ENCODE results near the gene MEGF11.

The MEGF11 gene

DNA sequence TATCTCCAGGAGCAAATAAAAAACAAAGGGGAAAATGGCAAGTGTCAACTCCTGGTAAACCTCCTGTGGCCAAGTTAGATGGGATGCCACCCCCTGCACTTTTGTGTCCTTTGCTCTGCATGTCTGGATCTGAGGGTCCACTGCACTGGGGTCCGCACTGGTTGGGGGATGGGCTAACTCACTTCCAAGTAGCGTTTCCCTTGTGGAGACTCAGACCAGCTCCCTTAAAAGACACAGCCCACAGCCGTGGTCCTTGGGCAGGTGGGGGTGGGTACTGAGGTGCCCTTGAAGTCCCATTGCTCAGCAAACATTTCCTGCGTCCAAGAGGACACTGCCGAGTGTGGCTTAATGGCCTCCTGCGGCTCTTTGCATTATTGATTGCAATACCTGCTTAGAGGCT is 188.2 kb downstream of the MEGF11 start:
- Histone ChIP-seq H3K4me3 (ENCODE audit: low read depth in 1 of 5, low read length in 5 of 5) (no peak overlapping the region), H3K4me1 (ENCODE audit: control insufficient read depth in 5 of 5, insufficient read depth in 5 of 5, low read length in 5 of 5) (peaks cover 0 to 7% (median 0%) of the 10 kb centered on the region in 5 donors), H3K27ac (ENCODE audit: low read depth, low read length) (no peak overlapping the region), H3K36me3 (ENCODE audit: control insufficient read depth in 5 of 5, insufficient read depth in 5 of 5, low read length in 5 of 5) (no peaks in the 10 kb centered on the region), H3K27me3 (ENCODE audit: control insufficient read depth in 5 of 5, insufficient read depth in 4 of 5, low read length in 5 of 5) (peaks cover 0 to 12% (median 6%) of the 10 kb centered on the region in 5 donors), H3K9ac (ENCODE audit: low read length in 5 of 5) (no peak overlapping the region), H3K9me3 (ENCODE audit: control insufficient read depth in 5 of 5, low read length in 5 of 5) (peaks cover 3 to 8% (median 4%) of the 10 kb centered on the region in 5 donors)

DNA sequence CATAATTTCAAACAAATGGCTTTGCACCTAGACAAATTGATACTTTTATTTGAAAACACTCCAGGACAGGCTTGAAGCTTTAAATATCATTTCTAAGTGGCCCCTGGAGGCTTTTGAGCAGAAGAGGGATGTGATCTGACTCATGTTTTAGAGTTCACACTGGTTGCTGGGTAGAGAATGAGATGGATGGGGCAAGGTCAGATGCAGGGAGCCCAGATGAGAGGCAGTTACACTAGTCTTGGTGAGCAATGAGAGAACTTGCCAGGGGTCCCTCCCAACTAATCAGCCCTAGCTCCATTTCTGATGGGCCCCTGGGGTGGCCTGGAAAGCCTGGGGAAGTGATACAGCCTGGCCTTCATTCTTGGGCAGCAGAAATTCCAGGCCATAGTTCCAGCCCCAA is 190.4 kb downstream of the MEGF11 start:
- H3K9me3 ChIP-seq (ENCODE audit: control insufficient read depth in 5 of 5, low read length in 5 of 5): peaks cover 3 to 8% (median 4%) of the 10 kb centered on the region in 5 donors
- no peak overlapping the region for H3K4me3 ChIP-seq (ENCODE audit: low read depth in 1 of 5, low read length in 5 of 5)
- H3K36me3 ChIP-seq (ENCODE audit: control insufficient read depth in 5 of 5, insufficient read depth in 5 of 5, low read length in 5 of 5): no peaks in the 10 kb centered on the region

DNA sequence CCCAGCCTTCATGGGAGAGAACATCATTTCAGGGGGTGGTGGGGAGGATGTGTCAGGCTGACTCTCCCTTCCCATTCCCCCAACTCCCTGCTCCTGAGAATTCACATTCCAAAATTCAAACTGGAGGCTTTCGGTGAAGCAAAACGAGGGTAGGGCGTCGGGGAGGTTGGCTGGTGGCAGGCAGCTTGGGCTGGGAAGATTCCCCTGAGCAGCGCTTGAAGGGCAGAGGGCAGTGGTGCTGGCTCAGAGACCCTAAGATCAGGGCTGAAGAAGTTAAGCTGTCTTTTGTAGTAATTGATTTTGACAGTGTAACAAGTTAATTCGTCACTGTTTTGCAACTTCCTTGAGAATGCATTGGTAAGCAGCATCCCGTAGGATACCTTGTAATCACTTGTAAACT is 196.5 kb downstream of the MEGF11 start:
- Histone ChIP-seq H3K27me3 (ENCODE audit: control insufficient read depth in 5 of 5, insufficient read depth in 4 of 5, low read length in 5 of 5) (peaks cover 4 to 12% (median 6%) of the 10 kb centered on the region in 5 donors), H3K9ac (ENCODE audit: low read length in 5 of 5) (no peak overlapping the region), H3K27ac (ENCODE audit: low read depth, low read length) (no peak overlapping the region), H3K9me3 (ENCODE audit: control insufficient read depth in 5 of 5, low read length in 5 of 5) (peaks cover 0 to 2% (median 2%) of the 10 kb centered on the region in 5 donors), H3K4me1 (ENCODE audit: control insufficient read depth in 5 of 5, insufficient read depth in 5 of 5, low read length in 5 of 5) (no peaks in the 10 kb centered on the region), H3K4me3 (ENCODE audit: low read depth in 1 of 5, low read length in 5 of 5) (no peak overlapping the region), H3K36me3 (ENCODE audit: control insufficient read depth in 5 of 5, insufficient read depth in 5 of 5, low read length in 5 of 5) (no peaks in the 10 kb centered on the region)

More for the DNA sequence above, 190.4 kb downstream of the MEGF11 start:
- no peak overlapping the region for H3K27ac ChIP-seq (ENCODE audit: low read depth, low read length)
- peaks cover 0 to 7% (median 0%) of the 10 kb centered on the region in 5 donors for H3K4me1 ChIP-seq (ENCODE audit: control insufficient read depth in 5 of 5, insufficient read depth in 5 of 5, low read length in 5 of 5)
- H3K27me3 ChIP-seq (ENCODE audit: control insufficient read depth in 5 of 5, insufficient read depth in 4 of 5, low read length in 5 of 5): peaks cover 0 to 14% (median 10%) of the 10 kb centered on the region in 5 donors
- no peak overlapping the region for H3K9ac ChIP-seq (ENCODE audit: low read length in 5 of 5)

DNA sequence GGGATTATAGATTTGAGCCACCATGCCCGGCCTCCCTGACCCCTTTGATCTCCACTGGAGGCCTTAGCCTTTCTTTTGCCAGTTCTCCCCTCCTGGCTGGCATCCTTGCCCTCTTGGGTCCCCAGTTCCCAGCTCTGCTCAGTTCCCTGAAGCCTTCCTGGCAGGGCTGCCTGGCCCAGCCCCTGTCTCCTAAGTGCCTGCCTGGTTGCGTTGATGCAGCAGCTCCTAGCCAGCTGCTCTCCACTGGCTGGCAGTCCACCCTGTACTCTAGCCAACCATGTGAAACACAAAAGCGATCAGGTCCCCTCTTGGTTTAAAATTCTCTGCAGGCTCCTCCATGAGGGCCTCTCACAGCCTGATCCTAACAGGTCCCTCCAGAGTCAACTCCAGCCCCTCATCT is 199.6 kb downstream of the MEGF11 start:
- peaks cover 0 to 9% (median 3%) of the 10 kb centered on the region in 5 donors for H3K27me3 ChIP-seq (ENCODE audit: control insufficient read depth in 5 of 5, insufficient read depth in 4 of 5, low read length in 5 of 5)
- no peaks in the 10 kb centered on the region for H3K9me3 ChIP-seq (ENCODE audit: control insufficient read depth in 5 of 5, low read length in 5 of 5)
- H3K9ac ChIP-seq (ENCODE audit: low read length in 5 of 5): no peak overlapping the region

DNA sequence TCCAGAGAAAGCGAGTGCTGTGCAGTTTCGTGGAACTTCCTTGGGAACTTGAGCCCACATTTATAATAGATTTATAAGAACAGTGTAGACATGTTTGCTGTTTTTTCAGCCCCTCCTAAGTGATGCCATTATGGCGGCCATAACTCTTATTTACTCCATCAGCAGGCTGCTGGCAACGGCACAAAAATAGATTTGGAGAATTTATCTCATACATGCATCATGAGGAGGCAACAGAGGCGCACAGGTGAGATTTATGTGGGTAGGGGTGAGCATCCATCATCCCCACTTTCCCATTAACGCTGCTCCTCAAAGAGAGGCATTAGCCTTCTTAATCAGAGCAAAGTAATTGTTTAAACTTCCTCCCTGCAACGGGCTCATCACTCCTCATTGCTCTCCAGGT is 201.7 kb downstream of the MEGF11 start:
- Histone ChIP-seq H3K9ac (ENCODE audit: low read length in 5 of 5) (no peak overlapping the region), H3K9me3 (ENCODE audit: control insufficient read depth in 5 of 5, low read length in 5 of 5) (no peaks in the 10 kb centered on the region), H3K27ac (ENCODE audit: low read depth, low read length) (no peak overlapping the region), H3K27me3 (ENCODE audit: control insufficient read depth in 5 of 5, insufficient read depth in 4 of 5, low read length in 5 of 5) (peaks cover 0 to 6% (median 3%) of the 10 kb centered on the region in 5 donors), H3K4me3 (ENCODE audit: low read depth in 1 of 5, low read length in 5 of 5) (no peak overlapping the region), H3K36me3 (ENCODE audit: control insufficient read depth in 5 of 5, insufficient read depth in 5 of 5, low read length in 5 of 5) (no peaks in the 10 kb centered on the region), H3K4me1 (ENCODE audit: control insufficient read depth in 5 of 5, insufficient read depth in 5 of 5, low read length in 5 of 5) (no peaks in the 10 kb centered on the region)

More for the DNA sequence above, 199.6 kb downstream of the MEGF11 start:
- no peaks in the 10 kb centered on the region for H3K36me3 ChIP-seq (ENCODE audit: control insufficient read depth in 5 of 5, insufficient read depth in 5 of 5, low read length in 5 of 5)
- H3K4me1 ChIP-seq (ENCODE audit: control insufficient read depth in 5 of 5, insufficient read depth in 5 of 5, low read length in 5 of 5): no peaks in the 10 kb centered on the region
- no peak overlapping the region for H3K4me3 ChIP-seq (ENCODE audit: low read depth in 1 of 5, low read length in 5 of 5)
- H3K27ac ChIP-seq (ENCODE audit: low read depth, low read length): no peak overlapping the region

DNA sequence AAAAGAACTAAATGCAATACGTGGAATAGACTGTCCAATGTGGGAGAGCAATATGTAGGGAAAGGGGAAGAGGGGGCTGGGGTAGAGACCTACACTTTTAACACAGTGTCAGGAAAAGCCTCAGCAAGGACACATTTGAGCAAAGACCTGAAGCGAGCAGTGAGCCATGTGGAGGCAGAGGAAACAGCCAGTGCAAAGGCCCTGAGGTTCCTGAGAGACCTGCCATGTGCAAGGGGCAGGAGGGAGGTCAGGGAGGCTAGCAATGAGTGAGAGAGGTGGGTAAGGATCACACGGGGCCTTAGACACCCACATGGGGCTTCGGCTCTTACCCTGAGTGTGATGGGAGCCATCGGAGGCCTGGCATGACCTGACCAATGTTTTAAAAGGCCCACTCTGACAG is 203.3 kb downstream of the MEGF11 start:
- Histone ChIP-seq H3K9ac (ENCODE audit: low read length in 5 of 5) (no peak overlapping the region), H3K4me3 (ENCODE audit: low read depth in 1 of 5, low read length in 5 of 5) (no peak overlapping the region), H3K27me3 (ENCODE audit: control insufficient read depth in 5 of 5, insufficient read depth in 4 of 5, low read length in 5 of 5) (peaks cover 0 to 6% (median 3%) of the 10 kb centered on the region in 5 donors), H3K36me3 (ENCODE audit: control insufficient read depth in 5 of 5, insufficient read depth in 5 of 5, low read length in 5 of 5) (no peaks in the 10 kb centered on the region), H3K9me3 (ENCODE audit: control insufficient read depth in 5 of 5, low read length in 5 of 5) (peaks cover 0 to 2% (median under 1%) of the 10 kb centered on the region in 5 donors), H3K4me1 (ENCODE audit: control insufficient read depth in 5 of 5, insufficient read depth in 5 of 5, low read length in 5 of 5) (no peaks in the 10 kb centered on the region), H3K27ac (ENCODE audit: low read depth, low read length) (no peak overlapping the region)

DNA sequence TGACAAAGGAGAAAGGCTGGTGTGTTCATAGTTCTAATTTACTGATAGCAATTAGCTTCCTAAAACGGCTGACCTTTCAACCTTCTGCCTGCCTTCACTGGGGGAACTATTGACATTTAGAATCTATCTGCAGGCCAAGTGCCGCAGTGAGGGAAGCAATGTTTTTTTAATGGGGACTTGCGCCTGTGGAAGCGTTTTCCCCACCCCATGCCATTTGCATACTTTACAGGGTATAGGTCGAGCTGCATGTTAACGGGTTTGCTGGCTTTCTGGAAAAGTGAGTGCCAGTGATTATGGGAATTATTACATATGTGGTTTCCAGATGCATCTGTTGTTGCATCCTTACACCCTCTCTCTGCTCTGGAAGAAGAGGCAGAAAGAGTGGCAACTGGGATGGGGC is 204.2 kb downstream of the MEGF11 start:
- Histone ChIP-seq H3K9ac (ENCODE audit: low read length in 5 of 5) (no peak overlapping the region), H3K27ac (ENCODE audit: low read depth, low read length) (no peak overlapping the region), H3K27me3 (ENCODE audit: control insufficient read depth in 5 of 5, insufficient read depth in 4 of 5, low read length in 5 of 5) (peaks cover 0 to 9% (median 3%) of the 10 kb centered on the region in 5 donors), H3K36me3 (ENCODE audit: control insufficient read depth in 5 of 5, insufficient read depth in 5 of 5, low read length in 5 of 5) (no peaks in the 10 kb centered on the region), H3K9me3 (ENCODE audit: control insufficient read depth in 5 of 5, low read length in 5 of 5) (peaks cover 0 to 8% (median 4%) of the 10 kb centered on the region in 5 donors), H3K4me3 (ENCODE audit: low read depth in 1 of 5, low read length in 5 of 5) (no peak overlapping the region), H3K4me1 (ENCODE audit: control insufficient read depth in 5 of 5, insufficient read depth in 5 of 5, low read length in 5 of 5) (no peaks in the 10 kb centered on the region)

DNA sequence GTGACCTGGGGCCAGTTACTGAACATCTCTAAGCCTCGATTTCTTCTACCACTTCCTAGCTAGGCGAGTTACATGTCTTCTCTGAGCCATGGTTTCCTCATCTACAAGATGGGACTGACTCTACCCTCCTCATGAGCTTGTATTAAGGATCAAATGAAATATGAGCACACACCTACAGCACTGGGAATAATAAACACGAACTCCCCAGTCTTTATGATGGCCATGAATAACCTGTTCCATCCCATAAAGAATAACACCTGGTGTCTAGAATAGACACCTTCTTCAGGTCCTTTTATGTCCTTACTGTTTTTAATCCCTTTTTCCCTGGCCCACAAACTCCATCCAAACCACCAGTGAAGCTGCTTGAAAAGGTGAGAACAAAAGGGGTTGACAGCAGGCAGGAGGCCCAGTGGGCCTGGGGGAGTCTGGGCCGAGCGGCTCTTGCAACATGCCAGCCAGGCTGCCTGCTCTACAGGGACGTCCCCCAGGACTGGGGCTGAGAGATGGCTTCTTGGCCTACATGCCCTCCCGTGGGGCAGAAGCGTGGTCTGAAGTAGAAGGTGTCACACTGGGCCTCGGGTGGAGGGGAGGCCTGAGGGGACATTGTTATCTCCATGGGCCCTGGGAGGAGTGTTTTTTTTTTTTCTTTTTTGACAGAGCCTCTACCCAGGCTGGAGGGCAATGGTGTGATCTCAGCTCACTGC is 206.1 kb downstream of the MEGF11 start:
- Histone ChIP-seq H3K36me3 (ENCODE audit: control insufficient read depth in 5 of 5, insufficient read depth in 5 of 5, low read length in 5 of 5) (no peaks in the 10 kb centered on the region), H3K27ac (ENCODE audit: low read depth, low read length) (no peak overlapping the region), H3K9ac (ENCODE audit: low read length in 5 of 5) (no peak overlapping the region), H3K9me3 (ENCODE audit: control insufficient read depth in 5 of 5, low read length in 5 of 5) (peaks cover 0 to 8% (median 4%) of the 10 kb centered on the region in 5 donors), H3K4me1 (ENCODE audit: control insufficient read depth in 5 of 5, insufficient read depth in 5 of 5, low read length in 5 of 5) (no peaks in the 10 kb centered on the region), H3K27me3 (ENCODE audit: control insufficient read depth in 5 of 5, insufficient read depth in 4 of 5, low read length in 5 of 5) (peaks cover 2 to 9% (median 6%) of the 10 kb centered on the region in 5 donors), H3K4me3 (ENCODE audit: low read depth in 1 of 5, low read length in 5 of 5) (no peak overlapping the region)

DNA sequence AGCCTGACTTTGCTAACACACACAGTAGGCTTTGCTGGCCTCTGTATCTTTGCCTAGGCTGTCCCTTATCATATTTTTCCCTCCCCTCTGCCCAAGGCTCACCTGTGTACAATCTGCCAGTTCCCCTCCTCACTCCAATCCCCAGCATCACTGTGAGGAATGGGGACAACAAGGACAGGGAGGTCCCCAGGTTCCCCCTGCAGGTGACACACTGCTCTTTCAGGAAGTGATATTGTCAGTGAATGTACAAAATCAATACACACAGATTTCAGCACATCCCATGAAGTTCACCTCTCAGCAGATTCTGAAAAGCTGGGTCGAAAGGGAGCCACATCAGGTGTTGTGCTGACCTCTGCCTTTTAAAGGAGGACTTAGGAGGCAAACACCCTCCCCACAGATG is 206.8 kb downstream of the MEGF11 start:
- Histone ChIP-seq H3K27ac (ENCODE audit: low read depth, low read length) (no peak overlapping the region), H3K27me3 (ENCODE audit: control insufficient read depth in 5 of 5, insufficient read depth in 4 of 5, low read length in 5 of 5) (peaks cover 2 to 10% (median 9%) of the 10 kb centered on the region in 5 donors), H3K9me3 (ENCODE audit: control insufficient read depth in 5 of 5, low read length in 5 of 5) (peaks cover 0 to 8% (median 4%) of the 10 kb centered on the region in 5 donors), H3K4me3 (ENCODE audit: low read depth in 1 of 5, low read length in 5 of 5) (no peak overlapping the region), H3K4me1 (ENCODE audit: control insufficient read depth in 5 of 5, insufficient read depth in 5 of 5, low read length in 5 of 5) (no peaks in the 10 kb centered on the region), H3K36me3 (ENCODE audit: control insufficient read depth in 5 of 5, insufficient read depth in 5 of 5, low read length in 5 of 5) (no peaks in the 10 kb centered on the region), H3K9ac (ENCODE audit: low read length in 5 of 5) (no peak overlapping the region)

DNA sequence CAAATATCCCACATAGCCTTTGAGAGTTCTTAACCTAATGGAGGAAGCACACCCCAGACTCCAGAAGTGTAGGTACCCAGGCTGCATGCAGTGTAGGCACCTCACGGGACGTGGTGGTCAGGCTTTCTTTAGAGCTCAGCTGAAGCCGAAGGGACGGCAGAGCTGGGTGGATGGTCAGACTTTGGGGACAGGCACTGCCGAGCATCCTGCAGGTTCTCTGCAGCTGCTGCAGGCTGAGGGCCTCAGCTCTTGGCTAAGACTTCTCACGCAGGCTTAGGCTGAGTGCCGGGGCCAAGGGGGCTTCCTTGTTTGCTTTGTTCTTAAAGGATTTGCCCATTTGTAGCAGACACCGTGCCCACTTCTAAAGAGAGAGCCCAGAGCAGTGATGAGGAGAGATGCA is 207.2 kb downstream of the MEGF11 start:
- H3K36me3 ChIP-seq (ENCODE audit: control insufficient read depth in 5 of 5, insufficient read depth in 5 of 5, low read length in 5 of 5): no peaks in the 10 kb centered on the region
- H3K9me3 ChIP-seq (ENCODE audit: control insufficient read depth in 5 of 5, low read length in 5 of 5): peaks cover 0 to 8% (median 4%) of the 10 kb centered on the region in 5 donors

More for the DNA sequence above, 207.2 kb downstream of the MEGF11 start:
- Histone ChIP-seq H3K4me3 (ENCODE audit: low read depth in 1 of 5, low read length in 5 of 5) (no peak overlapping the region), H3K27ac (ENCODE audit: low read depth, low read length) (no peak overlapping the region), H3K27me3 (ENCODE audit: control insufficient read depth in 5 of 5, insufficient read depth in 4 of 5, low read length in 5 of 5) (peaks cover 2 to 12% (median 9%) of the 10 kb centered on the region in 5 donors), H3K4me1 (ENCODE audit: control insufficient read depth in 5 of 5, insufficient read depth in 5 of 5, low read length in 5 of 5) (no peaks in the 10 kb centered on the region), H3K9ac (ENCODE audit: low read length in 5 of 5) (no peak overlapping the region)

All from subcutaneous abdominal adipose tissue (tissue), 5 donors.